Measurements from ENCODE around the gene CLEC4D.
"Not testable (repeated sequence)": the region's sequence is repeated elsewhere in the genome, so short reads cannot be mapped to it uniquely, and the experiment has no call there.

CLEC4D gene

GRCh38 chr12:8537820-8538219 lies 24.5 kb downstream of the CLEC4D start:
- ATAC-seq: not testable (repeated sequence)
- DNase-seq: peak; percentile 9

GRCh38 chr12:8540831-8541230 lies 27.5 kb downstream of the CLEC4D start, which contains the start of gene CLEC4E:
CLEC4E (minus strand) TSS chr12:8540905; CDS start chr12:8540797, 108 bp downstream.
- not testable (repeated sequence) for ATAC-seq, DNase-seq

DNA sequence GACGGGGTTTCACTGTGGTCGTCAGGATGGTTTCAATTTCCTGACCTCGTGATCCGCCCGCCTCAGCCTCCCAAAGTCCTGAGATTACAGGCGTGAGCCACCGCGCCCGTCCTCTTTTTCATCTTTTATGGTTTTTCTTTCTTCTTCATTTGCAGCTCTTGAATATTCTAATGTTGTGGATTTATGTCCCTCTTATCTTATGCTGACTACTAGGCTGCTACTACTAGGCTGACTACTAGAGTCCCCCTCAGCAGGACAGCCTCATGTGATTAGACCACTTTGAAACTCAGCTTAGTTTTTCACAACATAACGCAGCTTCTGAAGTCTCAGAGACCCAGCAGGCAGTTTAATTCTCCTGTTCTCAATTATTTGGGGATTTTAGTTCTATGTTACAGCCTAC lies 28.3 kb downstream of the CLEC4D start:
- DNase-seq: no peak
- ATAC-seq: peak; percentile 48

- DNase-seq: peak; percentile 77
- peak; percentile 58 for ATAC-seq
Observed at GRCh38 chr12:8544295-8544694, 31.0 kb downstream of the CLEC4D start.

- no peak for ATAC-seq
- no peak for DNase-seq
Observed at GRCh38 chr12:8546591-8546990, 33.3 kb downstream of the CLEC4D start.

- ATAC-seq (no peak), DNase-seq (no peak)
Observed at GRCh38 chr12:8547645-8548044, 34.3 kb downstream of the CLEC4D start.

DNA sequence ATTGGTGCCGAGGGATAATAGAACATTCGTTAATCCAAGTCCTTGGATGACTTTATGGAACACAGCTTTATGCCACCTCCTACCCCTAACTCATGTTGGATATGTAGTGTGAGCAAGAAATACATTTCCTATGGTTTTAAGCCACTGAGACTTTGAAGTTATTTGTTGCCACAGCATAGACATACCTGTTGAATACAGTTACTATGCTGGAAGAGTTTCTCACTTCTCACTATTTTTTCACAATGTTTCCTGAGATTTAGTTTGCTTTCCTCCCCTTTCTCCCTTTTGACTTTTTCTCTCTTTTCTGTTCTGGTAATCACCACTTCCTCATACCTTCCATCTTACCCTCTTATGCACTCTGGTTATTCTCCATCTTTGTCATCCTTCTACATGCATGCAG lies 34.9 kb downstream of the CLEC4D start:
- DNase-seq (no peak), ATAC-seq (no peak)

GRCh38 chr12:8549381-8549780 lies 36.1 kb downstream of the CLEC4D start:
- ATAC-seq: no peak
- DNase-seq: no peak

DNA sequence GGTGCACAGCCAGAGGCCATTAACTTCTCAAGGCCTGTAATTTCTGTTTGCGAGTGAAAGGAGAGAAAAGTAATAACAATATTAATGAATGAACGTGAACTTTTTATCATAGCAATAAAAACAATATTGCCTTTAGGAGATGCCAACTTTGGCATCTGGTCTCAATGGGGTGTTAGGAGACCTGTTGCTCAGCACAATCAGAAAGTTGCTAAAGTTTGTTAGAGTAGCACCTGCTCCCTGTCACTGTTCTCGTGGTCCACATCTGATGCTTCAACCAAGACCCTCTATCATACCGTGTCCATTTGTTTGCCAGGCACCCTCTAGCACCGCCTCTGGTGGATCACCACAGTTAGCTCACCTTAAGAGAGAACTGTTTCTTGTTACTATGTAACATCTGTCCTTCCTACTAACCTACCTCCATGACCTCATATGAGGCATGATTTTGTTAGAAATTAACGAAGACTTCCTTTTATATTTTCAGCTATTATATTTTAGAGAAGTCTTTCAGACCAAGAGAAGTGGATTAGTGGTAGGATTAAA lies 39.9 kb downstream of the CLEC4D start:
- ATAC-seq: no peak
- DNase-seq: no peak

- DNase-seq (no peak), ATAC-seq (no peak)
Observed at GRCh38 chr12:8554451-8555195, 41.3 kb downstream of the CLEC4D start.

DNA sequence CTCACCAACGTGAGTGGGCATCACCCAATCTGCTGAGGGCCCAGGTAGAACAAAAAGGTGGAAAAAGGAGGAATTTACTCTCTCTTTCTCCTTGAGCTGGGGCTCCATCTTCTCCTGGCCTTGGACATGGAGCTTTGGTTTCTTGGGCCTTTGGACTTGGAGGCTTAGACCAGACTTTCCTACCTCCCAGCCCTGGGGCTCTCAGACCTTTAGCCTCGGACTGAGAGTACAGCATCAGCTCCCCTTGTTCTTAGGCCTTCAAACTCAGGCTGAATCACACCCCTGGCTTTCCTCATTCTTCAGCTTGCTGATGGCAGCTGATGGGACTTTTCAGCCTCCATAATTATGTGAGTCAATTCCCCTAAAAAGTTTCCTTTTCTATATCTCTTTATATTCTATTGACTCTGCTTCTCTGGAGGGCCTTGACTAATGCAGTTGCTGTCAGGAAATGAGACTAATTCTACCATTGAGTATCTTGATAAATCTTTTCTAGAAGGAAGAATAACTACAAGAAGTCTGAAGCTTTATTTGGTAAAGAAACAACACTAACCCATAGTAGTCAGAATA lies 43.3 kb downstream of the CLEC4D start:
- DNase-seq: no peak
- ATAC-seq: no peak

DNA sequence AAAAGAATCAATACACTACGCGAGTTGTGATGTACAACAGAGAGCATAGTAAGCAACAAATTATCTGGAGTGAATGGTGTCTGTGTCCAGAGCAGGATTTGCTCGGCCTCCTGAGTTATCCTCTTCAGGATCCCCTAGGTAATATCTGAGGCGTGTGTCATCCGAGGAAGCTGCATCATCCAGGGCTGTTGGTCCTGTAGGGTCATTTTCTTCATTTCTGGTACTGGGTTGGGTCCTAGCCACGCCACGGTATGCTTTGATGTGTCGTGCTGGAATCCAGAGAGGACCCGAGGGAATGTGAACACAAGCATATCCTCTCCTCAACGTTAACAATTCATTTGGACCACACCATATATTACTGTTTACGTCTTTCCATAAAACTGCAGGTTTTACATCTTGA lies 46.4 kb downstream of the CLEC4D start:
- DNase-seq: no peak
- no peak for ATAC-seq

- DNase-seq (no peak), ATAC-seq (no peak)
Observed at GRCh38 chr12:8561011-8561410, 47.7 kb downstream of the CLEC4D start.

GRCh38 chr12:8562310-8562709 lies 49.0 kb downstream of the CLEC4D start:
- DNase-seq: peak; percentile 10
- no peak for ATAC-seq

GRCh38 chr12:8563356-8563755 lies 50.1 kb downstream of the CLEC4D start:
- ATAC-seq: no peak
- DNase-seq: no peak

GRCh38 chr12:8564656-8565055 lies 51.4 kb downstream of the CLEC4D start:
- no peak for ATAC-seq
- DNase-seq: no peak

DNA sequence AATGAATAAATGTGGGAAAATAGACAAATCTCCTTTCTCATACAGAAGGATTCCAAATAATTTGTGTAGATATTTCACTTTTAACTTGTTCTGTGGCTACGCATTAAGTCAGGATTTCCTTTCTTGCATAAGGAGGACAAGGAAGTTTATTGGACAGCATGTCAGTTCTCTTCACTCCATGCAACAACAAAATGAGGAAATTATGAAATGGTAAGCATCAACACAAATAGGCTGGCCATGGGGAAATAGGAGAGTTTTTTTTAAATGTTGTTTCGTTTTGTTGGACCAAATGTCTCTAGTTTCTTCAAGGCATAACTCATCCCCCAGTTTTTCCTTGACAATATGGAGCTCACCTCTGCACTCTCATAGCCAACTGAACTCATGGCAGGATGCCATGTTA lies 52.7 kb downstream of the CLEC4D start:
- DNase-seq, ATAC-seq: not testable (repeated sequence)

DNA sequence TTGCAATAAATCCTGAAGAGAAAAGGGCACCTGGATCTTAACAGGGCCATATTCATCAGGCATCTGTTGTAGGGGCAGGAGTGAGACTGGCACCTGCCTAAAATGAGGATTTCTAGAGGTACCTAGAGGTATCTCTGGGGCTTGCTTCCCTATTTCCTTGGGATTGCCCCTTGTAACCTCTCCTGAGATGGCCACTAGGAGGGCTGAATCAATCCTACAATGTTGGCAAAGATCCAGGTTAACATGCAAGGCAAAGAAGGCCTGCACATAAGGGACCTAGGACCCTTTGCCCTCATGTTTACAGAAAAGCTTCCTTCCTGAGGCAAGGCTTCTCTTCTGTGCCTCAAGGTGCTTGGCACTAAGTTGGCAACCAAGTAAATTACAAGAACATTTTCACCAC lies 53.2 kb downstream of the CLEC4D start:
- no peak for ATAC-seq
- DNase-seq: no peak

All from stimulated activated naive CD8-positive, alpha-beta T cell treated with anti-CD3 and anti-CD28 coated beads, Interleukin-15, Interleukin-2, amounts not matched to agents 100 U/mL and 50 U/mL, for 24 hours (primary cell).